Lung microvascular endothelial cell (primary cell): Measurements from ENCODE around the gene CCND2. TPM values are rescaled to one million over a fixed set of nuclear protein-coding genes. Genes with fewer than 3 reads are reported as not detected.
"Not testable (repeated sequence)": the region's sequence is repeated elsewhere in the genome, so short reads cannot be mapped to it uniquely, and the experiment has no call there.

ENCODE experiments used
- DNase-seq, 2 donors: peaks; one replicate each; pipeline versions ENCODE4 v3.0.0 to v3.0.0-alpha.2; 2010; ENCODE audit warnings: low read depth in 2 of 2
- total RNA-seq: library from RNA; depleted of rRNA; stranded (reverse); fragments of >200 nt; gene quantifications from 2 replicates; pipeline ENCODE4 v1.2.1, GENCODE V29; 2014

Gene CCND2
- total RNA-seq: 80.6 and 141 TPM in 2 replicates

DNA sequence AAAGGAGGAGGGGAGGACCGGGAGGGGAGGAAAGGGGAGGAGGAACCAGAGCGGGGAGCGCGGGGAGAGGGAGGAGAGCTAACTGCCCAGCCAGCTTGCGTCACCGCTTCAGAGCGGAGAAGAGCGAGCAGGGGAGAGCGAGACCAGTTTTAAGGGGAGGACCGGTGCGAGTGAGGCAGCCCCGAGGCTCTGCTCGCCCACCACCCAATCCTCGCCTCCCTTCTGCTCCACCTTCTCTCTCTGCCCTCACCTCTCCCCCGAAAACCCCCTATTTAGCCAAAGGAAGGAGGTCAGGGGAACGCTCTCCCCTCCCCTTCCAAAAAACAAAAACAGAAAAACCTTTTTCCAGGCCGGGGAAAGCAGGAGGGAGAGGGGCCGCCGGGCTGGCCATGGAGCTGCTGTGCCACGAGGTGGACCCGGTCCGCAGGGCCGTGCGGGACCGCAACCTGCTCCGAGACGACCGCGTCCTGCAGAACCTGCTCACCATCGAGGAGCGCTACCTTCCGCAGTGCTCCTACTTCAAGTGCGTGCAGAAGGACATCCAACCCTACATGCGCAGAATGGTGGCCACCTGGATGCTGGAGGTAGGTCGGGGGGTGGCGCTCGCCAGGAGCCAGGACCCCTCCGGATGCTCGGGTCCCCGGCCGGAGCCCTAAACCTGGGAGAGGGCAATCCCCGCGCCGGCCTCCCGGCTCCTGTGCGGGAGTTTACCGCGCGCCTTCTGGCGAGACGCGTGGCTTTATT lies at the start of gene CCND2:
TSS of gene CCND2 (plus strand) at position 111 of the 744 bp plus-strand sequence. CDS start at position 390, 279 bp downstream.
- peak; percentile 80 to 87 for DNase-seq

GRCh38 chr12:4224206-4224889 lies 49.2 kb upstream of the CCND2 start:
- no peak for DNase-seq

GRCh38 chr12:4225571-4225970 lies 48.0 kb upstream of the CCND2 start:
- peak in 1 of 2 donors; percentile 8 for DNase-seq

GRCh38 chr12:4227046-4227445 lies 46.5 kb upstream of the CCND2 start:
- no peak for DNase-seq

DNA sequence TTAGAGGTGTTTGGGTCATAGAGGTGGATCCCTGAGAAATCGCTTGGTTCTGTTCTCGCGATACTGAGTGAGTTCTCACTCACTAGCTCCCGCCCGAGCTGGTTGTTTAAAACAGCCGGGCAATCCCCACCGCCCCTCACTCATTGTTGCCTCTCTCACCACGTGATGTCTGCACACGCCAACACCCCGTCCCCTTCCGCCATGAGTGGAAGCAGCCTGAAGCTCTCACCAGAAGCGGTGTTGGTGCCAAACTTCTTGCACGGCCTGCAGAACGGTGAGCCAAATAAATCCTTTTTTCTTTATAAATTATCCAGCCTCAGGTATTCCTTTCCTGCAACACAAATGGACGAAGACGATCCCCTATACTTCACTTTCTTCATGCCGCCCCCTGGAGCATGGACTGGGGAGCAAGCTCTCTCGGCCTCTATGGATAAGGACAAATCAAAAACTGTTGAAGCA lies 45.4 kb upstream of the CCND2 start:
- no peak for DNase-seq

GRCh38 chr12:4230526-4230925 lies 43.0 kb upstream of the CCND2 start:
- DNase-seq: no peak

DNA sequence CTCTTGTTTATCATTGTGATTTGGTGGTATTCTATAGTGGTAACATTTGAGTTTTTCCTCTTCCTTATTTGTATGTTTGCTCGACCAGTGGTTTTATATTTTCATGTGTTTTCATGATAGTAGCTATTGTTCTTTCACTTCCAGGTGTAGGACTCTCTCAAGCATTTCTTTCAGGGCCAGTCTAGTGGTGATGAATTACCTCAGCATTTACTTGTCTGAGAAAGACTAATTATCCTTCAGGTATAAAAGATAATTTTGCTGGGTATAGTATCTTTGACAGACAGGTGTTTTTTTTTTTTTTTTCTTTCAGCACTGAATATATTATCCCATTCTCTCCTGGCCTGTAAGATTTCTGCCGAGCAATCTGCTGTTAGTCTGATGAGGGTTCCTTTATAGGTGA lies 35.0 kb upstream of the CCND2 start:
- no peak for DNase-seq

DNA sequence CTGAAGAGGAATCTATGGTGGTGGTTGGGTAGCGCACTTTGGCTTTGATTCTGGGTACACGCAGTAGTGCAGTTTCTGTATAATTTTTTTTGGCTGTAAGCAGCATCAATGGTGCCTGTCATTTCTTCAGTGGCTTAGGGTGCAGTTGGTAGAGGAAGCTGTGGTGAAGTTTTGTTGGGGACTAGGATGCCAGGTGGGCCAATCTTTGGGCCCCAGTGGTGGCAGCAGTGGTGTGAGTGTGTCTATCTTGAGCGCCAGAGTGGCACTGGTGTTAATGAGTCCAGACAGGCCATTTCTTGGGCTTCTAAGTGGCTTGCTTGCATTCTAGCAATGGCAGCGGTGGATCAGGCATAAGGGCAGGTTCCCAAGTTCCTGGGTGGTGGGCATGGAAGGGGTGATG lies 33.8 kb upstream of the CCND2 start:
- DNase-seq: no peak

DNA sequence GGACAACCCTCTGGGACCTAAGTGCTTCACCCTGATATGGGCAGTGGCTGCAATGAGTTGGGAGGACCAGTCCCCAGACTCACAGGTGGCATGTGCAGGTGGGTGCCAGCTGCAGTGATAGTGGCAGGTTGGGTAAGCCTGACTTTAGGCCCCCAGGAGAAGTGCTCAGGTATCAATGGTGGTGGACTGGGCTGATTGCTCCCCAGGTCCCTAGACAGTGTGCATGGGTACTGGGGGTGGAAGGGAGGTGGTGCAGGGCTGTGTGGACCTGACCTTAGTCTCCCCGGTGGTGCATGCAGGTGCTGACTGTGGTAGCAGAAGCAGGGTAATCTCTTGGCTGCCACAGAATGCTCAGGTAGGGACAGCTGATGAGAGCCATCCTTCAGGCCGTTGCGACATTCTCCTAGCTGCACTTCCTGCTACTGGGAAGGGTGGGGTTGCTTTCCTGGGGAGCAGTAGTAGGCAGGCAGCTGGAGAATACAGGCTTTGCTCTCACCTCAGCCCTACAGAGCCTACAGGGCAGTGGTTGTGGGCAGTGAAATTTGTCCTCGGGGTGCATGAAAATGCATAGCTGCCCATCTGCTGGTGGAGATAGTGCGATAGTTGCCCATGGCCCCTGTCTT lies 33.3 kb upstream of the CCND2 start:
- no peak for DNase-seq

DNA sequence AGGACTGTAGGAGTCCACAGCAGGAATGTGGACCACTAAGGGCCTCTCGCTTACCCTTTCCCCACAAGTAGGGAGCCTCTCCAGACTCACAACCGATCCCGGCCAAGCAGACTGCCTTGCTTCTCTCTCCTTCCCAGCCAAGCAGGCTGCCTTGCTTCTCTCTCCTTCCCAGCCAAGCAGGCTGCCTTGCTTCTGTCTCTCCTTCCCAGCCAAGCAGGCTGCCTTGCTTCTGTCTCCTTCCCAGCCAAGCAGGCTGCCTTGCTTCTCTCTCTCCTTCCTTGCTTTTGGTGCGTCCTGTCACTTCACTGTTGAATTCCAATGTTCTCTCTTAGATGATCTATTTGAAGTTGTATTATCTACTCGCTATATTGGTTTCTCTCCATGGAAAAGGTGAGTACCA lies 32.6 kb upstream of the CCND2 start:
- no peak for DNase-seq

GRCh38 chr12:4241592-4241991 lies 32.0 kb upstream of the CCND2 start:
- no peak for DNase-seq

- DNase-seq: no peak
These were observed 31.0 kb upstream of the CCND2 start for GRCh38 chr12:4242595-4242994.

GRCh38 chr12:4243091-4243490 lies 30.5 kb upstream of the CCND2 start:
- no peak for DNase-seq

DNA sequence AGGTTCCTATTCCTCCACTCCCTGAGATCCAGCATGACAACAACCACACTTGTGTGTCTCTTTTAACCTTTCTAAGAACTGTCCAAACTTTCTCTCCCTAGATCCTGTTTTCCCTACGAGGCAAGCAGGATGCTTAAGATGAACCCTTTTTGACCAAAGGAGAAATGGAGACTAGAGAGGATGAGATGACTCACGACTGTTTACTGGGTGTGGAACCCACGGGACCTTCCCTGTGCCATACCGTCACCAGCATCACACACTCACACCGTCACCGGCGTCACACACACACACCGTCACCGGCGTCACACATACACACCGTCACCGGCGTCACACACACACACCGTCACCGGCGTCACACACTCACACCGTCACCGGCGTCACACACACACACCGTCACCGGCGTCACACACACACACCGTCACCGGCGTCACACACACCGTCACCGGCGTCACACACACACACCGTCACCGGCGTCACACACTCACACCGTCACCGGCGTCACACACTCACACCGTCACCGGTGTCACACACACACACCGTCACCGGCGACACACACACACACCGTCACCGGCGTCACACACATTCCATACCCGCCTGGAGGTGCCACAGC lies 30.0 kb upstream of the CCND2 start:
- DNase-seq: not testable (repeated sequence)

GRCh38 chr12:4244868-4245267 lies 28.7 kb upstream of the CCND2 start:
- no peak for DNase-seq

DNA sequence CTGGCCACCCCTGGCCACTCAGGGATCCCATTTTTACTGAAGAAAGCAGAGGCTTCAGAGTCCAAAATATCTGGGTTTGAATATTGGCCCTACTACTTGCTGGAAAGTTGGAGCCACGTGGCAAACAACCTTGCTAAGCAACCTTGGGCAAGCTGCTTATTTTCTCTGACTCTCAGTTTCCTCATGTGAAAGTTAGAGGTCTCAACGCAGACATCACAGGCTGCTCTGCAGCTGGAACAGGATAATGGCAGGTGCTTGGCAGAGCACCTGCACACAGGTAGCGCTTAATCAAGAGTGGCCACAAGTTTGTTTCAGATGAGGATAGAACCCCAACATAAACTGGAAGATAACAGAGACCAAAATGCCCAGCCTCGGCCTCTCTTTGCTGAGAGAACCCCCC lies 28.1 kb upstream of the CCND2 start:
- no peak for DNase-seq

DNA sequence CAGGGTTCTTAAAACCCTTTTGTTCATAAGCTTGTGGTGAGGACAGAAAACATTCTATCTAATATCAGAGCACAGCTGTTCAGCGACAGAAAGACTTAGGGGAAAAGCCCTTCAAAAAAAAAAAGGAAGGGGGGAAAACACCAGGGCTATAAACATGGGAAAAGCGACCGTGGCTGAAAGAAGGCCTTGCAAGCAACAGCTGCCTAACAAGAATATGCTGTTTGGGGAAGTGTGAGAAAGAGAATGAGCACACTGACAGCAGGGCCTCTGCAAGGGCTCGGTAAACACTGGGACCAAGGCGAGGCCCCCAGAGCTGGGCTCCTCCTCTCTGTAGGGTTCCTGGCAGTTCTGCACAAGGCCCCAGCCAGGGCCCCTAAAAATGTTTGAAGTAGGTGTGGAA lies 27.4 kb upstream of the CCND2 start:
- DNase-seq: no peak

DNA sequence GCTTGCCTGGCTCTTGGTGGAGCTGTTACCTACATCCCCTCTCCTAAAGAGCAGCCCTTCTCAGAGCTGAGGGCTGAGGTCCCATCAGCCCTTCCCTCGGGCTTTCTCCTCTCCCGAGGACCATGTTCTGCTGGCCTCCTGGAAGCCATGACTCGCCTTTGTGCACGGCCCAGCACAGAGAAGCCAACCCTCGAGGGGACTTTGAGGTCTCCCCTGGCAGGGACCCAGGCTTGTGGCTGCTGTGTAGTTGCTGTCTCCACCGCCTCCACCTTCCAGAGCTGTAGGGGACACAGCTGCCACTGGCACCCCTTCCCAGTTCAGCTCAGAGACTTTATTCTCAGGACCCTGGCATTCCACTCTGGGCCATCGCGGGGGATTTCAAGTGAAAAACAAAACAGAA lies 22.9 kb upstream of the CCND2 start:
- DNase-seq: no peak

DNA sequence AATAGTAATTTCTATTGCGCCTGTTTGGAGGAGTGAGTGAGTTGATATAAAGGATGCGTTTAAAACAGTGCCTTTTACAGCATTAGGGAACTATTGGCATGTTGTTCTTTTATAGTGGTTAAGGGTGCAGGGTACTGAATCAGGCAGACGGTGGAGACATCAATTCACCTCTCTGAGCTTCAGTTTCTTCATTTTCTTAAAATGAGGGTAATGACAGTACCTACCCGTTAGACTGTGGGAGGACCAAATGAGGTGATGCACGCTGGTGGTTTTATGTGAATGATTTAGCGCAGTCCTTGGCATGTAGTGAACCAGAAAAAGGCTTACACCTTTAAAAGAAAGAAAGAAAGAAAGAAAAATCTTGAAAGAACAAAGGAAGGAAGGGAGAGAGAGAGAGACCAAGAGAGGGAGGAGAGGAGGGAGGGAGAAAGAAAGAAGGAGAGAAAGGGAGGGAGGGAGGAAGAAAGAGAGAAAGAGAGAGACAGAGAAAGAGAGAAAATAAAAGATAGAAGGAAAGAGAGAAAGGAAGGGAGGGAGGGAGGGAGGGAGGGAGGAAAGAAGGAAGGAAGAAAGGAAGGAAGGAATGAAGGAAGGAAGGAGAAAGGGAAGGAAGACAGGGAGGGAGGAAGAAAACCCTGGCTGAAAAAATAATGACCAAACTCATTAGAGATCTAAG lies 22.2 kb upstream of the CCND2 start:
- DNase-seq: no peak

- DNase-seq: no peak
These were observed 21.6 kb upstream of the CCND2 start for GRCh38 chr12:4251967-4252366.

DNA sequence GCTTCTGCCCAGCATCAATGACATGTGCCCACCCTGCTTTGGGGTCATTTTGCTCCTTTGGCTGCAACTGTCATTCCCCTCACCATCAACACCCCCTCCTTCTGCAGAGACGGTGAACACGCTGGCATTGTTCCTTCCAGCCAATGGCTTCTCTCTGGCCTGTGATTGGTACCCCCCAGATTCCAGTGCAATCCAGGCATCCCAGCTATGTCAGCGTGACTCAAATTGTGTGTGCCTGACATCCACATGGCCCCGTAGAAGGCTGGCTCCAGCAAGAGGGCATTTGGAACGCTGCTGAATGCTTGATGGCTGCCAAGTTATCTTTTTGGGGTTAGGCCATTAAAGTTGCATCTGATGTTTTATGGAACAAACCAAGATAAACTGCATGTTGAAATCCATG lies 21.0 kb upstream of the CCND2 start:
- DNase-seq: no peak
